NCI-H1417 treated with DMSO at 0.1 percent for 48 hours (cell line): ENCODE data around the gene RSPO1.
"Not testable (repeated sequence)": the region's sequence is repeated elsewhere in the genome, so short reads cannot be mapped to it uniquely, and the experiment has no call there.

Source experiments
- DNase-seq: peaks from one replicate; lab custom pipeline; 2025; lab: John Stamatoyannopoulos, UW

RSPO1 gene

DNA sequence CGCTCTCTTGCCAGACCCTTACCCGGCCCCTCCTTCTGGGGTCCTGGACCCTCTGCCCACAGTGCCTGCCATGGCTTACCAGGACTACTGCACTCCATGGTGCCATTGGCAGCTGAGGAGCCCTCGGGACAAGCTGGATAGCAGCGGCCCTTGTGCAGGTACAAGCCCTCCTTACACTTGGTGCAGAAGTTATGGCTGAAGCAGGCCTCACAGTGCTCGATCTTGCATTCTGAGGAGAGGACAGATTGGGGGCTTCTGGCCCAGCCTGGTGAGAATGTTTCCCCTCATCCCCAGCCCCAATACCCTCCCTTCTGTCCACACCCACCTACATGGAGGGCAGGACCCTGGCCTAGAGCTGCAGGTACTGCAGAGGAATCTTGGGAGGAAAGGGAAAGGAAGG is 20.6 kb downstream of the RSPO1 start:
- DNase-seq = no peak

DNA sequence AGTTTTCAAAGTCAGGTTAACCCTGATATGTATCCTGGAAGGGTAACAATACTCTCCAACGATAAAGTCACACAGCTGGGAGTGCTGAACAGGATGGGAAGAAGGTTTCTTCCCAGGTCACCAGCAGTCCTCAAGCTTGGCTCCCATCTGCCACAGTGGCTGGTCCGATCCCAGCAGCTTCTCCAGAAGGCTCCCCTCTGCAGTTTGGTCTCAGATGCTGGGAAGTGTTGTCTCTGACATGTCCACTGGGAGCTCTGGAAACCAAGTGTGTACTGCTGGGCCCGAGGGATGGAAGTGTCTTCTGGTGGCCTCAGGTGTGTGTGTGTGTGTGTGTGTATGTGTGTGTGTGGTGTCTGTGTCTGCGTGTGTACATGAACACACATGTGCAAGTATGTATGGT is 22.5 kb downstream of the RSPO1 start:
- no peak for DNase-seq

DNA sequence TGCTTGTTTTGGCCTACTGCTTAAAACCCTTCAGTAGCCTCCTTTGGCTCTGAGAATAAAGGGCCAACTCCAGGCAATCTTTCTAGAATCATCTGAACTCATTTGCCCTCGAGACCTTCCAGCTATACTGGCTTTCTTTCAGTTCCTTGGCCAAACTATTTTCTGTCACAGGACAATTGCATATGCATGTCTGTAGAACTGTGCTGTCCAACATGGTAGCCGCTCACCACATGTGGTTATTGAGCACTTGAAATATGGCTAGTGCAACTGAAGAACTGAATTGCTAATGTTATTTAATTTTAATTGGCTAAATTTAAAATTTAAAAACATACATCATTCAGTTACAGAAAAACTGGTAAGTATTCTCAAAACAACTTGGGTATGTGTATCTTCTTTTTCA is 24.7 kb downstream of the RSPO1 start:
- no peak for DNase-seq

DNA sequence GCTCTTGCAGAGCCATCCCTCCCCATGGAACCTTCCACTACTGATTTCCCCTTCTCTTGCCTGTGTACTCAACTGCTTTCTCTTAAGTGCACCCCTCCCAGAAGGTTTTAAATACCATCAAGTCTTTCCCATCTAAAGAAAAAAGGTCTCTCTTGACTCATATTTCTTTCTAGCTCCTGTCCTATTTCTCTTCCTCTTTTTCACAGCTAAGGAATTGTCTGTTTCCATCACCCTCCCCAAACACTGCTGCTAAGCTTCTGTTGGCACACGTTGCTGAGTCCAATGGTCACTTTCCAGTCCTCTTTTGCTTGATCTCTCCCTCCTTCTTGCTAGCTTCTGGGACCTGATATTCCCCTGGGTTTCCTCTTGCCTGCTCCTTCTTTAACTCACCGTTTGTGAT is 25.7 kb downstream of the RSPO1 start:
- no peak for DNase-seq

DNA sequence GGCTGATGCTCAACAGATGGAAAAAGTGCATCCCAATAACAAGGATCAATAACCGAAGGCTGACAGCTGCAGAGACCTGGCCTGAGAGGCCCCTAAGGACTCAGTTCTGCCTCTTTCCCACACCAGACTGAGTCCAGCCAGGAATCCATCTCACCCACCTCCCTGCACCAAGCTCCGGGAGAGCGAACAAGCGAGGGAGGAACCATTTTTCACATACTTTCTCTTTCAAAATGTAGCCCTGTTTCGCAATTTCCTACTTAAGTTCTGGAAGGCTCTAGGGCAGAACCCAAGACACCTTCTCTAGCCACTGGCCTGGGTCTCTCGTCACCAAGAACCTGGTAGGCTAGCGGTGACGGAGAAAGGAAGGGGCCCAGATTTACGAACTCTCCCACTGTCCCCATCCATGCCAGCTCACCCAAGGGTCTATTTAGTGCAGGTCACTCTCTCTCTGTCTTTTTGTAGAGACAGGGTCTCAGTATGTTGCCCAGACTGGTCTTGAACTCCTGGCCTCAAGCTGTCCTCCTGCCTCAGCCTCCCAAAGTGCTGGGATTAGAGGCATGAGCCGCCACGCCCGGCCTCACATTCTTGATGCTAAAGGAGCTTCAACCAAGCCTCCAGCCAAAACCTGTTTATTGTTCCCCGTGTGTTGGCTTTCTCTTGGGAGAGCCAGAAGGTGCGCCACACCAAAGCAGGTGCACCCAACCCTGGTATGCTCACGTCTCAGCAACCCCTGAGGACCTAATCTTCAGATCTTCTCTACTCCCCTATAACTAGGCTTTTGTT is 28.0 kb downstream of the RSPO1 start:
- no peak for DNase-seq

DNA sequence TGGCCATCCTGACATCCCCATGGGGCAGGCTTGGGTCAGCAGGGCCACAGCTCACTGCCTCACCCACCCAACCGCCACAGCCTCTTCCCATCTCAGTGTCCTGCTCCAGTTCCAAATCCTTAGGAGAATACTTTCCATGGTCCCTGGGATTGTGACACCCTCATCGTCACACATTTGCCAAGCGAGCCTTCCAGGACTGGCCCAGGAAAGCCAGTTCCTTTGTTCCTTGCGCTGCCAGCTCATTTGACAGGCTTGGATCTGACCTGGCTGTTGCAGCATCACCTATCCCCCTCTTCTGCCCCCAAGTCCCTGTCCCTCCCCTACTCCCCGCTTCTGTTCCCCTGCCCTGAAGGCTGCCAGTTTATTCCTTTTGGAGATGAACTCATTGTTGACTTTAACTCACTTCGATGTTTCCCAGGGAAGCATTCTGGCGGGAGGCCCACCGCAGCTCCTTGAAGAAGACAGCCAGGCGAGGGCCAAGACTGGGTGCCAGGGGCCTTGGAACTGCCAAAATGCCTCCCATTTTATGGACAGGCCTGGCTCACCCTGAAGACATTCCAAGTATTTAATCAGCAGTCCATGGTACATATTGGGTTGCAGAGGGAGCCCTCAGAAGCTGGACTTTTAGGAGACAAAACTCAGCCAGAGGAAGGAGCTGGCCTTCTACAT is 28.8 kb downstream of the RSPO1 start:
- DNase-seq = no peak

DNA sequence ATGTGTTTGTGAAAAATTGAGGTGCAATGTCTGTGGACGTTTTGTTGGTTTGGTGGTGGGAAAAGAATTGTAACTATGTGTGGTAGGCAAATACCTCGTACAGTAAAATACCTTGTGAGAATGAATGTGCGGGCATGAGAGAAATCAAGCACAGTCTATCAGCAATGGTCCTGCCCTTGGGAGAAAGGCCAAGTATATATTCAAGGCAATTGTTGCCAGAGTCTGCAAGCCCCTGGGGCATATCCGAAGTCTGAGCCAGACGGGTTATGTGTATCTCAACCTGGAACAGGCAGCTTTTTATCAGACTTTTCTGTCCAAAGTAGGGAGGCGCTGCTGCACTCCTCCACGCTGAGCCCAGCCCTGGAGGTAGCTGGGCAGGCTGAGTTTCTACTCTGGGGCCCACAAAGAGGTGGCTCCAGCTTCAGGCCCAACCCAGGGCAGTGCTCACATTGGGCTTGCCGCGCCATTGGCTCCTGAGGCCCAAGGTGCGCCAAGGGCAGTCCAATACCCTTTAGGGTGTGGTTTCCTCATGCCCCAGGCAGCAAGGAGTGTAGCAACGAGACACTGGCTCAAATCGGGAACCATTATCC is 29.5 kb downstream of the RSPO1 start:
- no peak for DNase-seq

DNA sequence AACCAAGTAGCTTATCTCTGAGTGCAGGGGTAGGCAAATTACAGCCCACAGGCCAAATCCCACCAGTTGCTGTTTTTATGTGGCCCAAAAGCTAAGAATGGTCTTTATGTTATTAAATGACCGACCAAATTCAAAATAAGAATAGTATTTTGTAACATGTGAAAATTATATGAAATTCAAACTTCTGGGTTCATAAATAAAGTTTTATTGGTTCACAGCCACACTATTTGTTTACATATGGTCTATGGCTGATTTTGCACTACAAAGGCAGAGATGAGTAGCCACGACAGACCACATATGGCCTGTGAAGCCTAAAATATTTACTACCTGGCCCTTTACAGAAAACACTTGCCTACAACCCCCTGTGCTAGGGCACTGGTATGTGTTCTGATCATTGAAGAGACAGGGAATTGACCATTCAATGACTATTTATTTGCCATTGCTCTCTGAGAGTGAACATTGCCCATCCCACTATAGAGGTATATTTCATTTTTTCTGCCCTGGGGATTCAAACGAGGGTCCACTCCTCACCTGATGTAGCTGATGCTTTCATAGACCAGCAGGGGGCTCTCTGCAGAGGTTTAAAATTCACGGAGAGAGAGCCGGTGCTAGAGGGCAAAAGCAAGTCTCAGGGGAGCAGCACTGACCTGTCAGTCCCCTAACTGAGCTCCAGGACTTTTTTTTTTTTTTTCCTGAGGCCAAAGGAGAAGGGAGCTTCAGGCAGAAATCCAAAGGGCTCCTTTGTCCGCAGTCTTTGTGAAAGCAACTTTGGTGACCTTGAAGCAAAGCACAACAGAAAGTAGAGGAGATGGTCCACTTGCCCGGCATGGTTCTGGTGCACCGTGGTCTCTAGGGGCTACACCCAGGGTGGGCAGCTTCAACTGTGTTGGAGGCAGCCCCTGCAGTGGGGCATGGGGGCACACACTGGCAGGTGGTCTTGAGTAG is 31.7 kb downstream of the RSPO1 start:
- DNase-seq = no peak

DNA sequence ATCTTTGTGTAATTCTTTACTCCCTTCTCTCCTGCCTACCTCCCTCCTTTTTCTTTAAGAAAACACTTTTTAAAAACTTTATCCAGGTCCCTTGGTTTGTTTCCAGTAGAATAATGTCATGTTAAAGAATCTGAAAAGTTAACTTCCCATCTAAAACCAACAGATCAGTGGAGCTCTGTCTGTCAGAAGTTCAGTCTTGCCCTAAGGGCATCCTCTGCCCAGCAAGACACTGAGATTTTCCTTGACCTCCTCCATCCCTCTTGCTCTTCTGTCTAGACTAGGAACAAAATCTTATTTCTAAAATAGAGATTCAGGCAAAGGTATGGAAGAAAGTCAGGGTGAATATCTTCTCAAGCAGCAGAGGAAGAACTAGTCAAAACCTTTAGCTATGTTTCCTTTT is 33.3 kb downstream of the RSPO1 start:
- DNase-seq = no peak

DNA sequence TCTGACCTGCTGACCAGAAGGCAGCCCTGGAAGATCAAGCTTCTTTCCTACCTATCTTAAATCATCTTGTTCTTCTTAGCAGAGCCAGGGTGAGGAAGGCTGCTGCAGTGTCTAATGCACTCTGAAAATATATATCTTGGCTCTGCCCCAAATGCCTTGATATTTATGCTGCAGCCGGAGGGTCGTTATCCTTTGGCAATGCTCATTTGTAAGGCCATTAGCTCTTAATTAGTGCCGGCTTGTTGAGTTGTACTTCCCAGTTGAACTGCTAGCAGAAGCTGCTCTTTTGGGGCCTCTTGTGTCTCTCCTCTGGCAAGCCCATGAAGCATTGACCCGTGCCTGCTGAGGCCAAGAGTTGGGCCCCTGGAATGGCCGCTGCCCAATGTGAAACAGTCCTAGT is 34.8 kb downstream of the RSPO1 start:
- no peak for DNase-seq

DNA sequence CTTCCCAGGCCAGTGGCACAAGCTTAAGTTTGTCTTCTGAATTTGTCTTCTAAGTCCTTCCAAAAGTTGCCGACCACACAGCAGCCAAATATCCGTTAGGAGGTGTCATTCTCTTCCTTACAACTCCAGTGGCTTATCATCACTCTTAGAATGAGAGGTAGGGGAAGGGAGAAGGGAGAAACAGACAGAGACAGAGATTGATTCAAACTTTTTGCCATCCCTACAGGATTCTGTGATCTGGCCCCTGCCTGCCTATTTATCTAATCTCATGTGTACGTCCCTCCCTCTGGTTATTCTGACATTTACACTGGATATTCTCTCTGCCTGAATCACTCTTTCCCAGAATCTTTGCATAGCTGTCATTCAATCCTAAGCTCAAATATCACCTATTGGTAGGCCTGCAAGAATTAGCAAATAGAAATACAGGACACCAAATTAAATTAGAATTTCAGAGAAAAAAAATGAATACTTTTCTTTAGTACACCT is 38.5 kb downstream of the RSPO1 start:
- DNase-seq = no peak

DNA sequence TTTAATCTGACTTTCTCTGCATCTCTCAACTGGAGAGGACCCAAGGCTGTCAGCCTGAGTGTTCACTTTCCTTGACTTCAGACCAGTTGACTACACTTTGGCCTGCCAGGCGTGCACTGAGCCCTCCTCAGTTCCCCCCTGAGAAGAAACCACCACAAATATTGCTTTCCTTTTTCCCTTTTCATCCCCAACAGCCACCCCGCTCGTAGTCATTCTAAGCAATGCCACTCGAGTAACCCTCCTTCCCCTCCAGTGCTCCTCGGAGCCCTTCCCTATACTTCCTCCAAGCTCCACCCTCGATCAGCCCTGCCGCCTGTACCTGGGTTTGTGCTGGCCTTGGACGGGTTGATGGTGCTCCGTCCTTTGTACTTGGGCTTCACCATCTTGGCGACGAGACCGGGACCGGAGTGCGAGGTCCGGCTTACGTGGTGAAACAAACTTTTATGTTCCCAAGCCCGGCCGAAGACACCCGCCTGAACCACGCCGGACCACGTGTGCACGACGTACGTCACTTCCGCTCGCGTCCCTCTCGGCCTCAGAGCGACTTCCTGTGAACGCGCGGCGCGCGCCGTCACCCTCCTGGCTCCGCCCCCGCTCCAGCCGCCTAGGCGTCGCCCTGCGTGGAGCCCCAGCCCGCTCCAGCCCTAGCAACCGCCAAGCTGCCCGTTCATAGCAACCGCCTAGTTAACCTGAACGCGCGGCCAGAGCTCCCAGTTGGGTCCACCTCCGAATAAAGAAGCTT is 39.1 kb downstream of the RSPO1 start, which contains the start of gene GNL2:
Gene GNL2, minus strand, starts transcription at position 498 of the 742 bp plus-strand sequence. Its CDS starts 115 bp downstream, at position 383.
- DNase-seq = peak; percentile 82

DNA sequence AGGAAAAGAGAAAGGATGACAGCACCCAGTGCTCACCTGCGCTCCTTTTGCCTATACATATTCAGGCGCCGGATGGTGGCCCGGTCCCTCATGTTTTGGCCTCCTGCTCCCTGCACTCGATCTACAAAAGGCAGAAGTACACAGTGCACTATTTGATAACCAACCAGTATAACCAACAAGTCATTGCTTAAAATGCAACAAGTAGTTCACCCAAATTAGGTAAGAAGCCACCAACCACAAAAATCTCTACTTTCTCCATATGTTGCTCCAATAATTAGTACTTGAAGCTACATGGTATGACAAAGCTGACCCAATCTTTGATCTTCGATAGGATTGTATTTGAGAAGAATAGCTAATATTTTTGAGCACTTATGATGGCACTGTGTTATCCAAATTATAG is 41.0 kb downstream of the RSPO1 start:
- DNase-seq = no peak

DNA sequence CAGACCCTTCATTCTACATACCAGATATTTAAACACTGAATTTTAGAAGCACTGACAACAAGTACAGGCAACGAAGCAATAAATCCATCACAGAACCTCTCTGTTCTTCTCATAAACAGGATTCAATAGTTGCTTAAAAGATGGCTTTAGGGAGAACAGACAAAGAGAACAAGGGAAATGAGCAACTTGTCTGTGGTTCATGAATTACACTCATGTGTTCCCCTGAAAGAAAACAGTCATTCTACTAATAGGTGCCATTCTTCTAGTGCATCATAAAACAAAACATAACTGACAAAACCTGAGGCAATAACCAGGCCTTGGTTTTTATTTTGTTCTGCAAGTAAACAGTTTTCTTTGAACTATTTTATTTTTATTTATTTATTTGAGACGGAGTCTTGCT is 45.8 kb downstream of the RSPO1 start:
- DNase-seq = no peak

DNA sequence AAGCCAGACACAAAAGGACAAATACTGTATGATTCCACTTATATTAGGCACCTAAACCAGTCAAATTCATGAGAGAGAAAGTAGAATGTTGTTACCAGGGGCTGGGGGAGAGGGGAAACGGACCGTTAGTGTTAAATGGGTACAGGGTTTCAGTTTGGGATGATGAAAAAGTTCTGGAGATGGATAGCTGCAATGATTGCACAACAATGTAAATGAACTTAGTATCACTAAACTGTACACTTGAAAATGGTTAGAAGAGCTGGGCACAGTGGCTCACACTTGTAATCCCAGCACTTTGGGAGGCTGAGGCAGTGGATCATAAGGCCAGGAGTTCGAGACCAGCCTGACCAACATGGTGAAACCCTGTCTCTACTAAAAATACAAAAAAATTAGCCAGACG is 50.1 kb downstream of the RSPO1 start:
- DNase-seq = not testable (repeated sequence)

DNA sequence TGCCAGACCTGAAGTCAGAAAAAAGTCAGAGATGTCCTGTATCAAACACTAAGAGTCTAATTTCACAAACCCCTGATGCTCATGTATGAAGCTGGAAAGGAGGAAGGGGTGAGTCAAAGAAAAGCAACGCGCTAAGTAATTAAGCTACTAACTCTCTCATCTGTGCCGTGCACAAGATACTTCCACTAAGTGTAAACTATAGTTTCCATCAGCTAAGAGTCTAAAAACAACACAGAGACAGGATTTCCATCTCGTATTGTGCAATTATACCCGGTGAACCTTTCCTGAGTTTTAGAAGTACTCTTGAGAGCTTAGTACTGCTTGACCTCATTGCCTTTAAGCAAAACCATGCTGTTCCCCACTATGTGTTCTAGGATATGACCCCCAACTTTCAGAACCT is 59.0 kb downstream of the RSPO1 start:
- no peak for DNase-seq

DNA sequence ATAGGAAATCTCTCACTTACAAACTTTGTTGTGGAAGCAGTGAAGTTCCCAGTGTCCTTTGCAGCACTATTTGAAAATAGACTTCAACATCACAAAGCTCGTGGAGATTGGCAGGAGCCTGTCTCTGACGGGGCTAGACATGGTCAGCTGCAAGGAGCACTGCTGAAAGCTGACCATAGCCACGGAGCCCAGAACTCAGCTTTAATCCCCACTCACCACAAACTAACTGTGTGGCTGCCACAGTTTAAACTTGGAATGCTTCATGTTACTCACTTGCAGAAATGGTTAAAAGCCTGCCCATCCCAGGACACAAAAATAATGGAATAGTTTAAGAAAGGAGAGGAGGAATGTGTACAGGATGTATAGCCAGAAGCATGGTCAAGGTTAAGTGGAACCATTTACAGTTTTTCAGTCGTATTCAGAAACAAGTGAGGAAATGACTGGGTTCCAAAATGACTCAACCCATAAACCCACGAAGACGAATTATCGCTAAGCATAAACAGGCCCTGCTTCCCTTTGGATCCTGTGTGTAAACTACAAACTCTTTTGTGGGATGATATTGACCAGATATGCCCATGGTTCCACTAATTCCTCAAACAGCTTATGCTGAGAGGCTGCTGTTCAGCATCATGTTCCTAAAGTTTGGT is 59.7 kb downstream of the RSPO1 start:
- no peak for DNase-seq

DNA sequence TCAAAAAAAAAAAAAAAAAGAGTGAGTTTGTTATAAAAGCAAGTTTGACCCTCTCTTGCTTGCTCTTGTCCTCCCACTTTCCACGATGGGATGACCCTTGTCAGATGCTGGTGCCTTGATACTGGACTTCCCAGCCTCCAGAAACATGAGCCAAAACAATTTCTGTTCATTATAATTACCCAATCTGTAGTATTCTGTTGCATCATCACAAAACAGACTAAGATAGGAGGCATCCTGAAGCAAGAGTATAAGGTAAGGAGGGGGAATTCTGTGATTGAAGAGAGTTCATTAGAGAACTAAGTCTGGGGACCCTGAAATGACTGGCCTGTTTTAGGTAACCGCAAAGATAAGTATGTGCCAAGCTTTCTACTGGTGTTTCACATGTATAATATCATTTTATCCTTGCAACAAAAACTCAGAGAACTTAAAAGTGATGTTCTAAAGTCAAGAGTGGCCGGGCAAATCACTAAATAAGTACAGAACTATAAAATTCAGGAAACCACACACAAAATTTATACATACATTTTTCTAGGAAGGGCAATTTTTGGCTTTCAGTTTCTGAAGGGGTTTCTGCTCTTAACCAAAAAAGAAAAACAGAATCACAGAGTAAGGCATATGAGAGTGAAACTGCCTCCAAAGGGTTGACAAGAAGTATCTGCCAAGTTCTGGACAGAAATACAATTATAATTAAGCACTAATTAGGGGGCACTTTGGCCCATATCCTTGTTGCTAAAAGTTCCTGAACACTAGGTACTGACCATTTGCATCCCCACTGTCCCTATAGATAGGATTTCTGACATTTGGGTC is 64.0 kb downstream of the RSPO1 start:
- DNase-seq = no peak

DNA sequence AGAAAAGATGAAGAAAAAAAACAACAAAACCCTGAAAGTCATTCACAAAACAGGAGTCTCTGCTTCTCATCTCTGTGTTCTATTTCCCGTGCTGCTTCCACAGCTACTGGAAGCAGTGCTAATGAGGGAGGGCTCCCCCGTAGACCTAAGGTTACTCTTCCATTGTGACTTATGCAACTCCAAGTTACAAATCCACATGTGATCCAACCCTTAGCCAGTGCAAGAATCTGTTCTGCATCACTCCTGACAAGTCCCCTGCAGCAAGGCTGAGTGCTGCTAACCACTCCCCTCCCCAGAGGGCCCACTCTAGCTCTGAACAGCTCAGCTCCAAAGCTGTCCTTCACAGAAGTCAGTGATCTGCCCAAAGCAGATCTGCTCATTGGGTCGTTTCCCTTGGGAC is 67.7 kb downstream of the RSPO1 start:
- no peak for DNase-seq

DNA sequence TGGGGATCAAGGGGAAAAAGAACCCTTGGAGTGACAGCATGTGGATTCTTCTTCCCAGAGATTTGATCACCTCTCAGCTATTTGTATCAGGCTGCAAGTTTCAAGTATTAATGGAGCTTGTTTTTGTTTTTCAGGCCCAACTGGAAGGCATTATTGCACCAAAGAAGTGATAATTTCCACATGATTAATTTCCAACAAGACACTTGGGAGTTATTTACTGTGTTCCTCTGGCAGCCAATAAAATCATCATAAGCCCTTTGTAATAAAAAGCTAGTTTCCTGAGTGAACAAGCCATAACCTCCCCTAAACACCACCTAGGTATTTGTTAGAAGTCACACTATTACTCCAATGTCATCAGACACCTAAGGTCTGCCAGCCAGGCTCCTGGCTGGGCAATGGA is 69.8 kb downstream of the RSPO1 start:
- DNase-seq = no peak
